ENCODE data around the gene ADAMTSL2.

The ADAMTSL2 gene

DNA sequence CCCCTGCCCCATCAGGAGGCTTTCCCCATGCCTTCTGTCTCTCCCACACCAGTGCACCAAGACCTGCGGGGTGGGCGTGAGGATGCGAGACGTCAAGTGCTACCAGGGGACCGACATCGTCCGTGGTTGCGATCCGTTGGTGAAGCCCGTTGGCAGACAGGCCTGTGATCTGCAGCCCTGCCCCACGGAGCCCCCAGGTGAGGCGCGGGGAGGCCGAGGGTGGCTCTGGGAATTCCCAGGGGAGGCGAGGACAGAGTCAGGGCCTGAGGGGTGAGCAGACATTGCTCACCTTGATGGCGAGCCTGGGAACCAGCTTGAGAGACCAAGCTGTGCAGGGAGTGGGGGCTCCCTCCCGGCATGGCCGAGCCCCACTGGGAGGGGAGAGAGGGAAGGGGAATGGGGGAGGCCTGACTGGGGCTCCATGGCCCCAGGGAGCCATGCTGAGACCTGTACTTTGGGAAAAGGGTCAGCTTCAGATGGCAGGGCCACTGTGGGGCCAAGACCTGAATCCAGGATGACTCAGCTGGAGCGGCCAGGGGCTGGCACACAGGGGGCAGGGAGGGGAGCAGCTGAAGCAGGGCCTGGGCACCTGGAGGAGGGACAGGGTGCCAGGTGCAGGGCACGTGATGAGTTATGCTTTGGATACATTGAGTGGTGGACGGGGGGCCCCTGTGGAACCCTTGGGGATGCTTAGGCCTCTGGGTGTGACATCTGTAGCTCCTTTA lies 39.4 kb downstream of the ADAMTSL2 start:
- DNase-seq (ENCODE audit: low read depth), result no peak
- TF ChIP-seq, protein P1, sequence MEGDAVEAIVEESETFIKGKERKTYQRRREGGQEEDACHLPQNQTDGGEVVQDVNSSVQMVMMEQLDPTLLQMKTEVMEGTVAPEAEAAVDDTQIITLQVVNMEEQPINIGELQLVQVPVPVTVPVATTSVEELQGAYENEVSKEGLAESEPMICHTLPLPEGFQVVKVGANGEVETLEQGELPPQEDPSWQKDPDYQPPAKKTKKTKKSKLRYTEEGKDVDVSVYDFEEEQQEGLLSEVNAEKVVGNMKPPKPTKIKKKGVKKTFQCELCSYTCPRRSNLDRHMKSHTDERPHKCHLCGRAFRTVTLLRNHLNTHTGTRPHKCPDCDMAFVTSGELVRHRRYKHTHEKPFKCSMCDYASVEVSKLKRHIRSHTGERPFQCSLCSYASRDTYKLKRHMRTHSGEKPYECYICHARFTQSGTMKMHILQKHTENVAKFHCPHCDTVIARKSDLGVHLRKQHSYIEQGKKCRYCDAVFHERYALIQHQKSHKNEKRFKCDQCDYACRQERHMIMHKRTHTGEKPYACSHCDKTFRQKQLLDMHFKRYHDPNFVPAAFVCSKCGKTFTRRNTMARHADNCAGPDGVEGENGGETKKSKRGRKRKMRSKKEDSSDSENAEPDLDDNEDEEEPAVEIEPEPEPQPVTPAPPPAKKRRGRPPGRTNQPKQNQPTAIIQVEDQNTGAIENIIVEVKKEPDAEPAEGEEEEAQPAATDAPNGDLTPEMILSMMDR (conservative IDR thresholded peaks at IDR 0.05; ENCODE audit: low read depth, low read length), result no peak
- H3K4me3 ChIP-seq (ENCODE audit: low read length), result no peak overlapping the region

DNA sequence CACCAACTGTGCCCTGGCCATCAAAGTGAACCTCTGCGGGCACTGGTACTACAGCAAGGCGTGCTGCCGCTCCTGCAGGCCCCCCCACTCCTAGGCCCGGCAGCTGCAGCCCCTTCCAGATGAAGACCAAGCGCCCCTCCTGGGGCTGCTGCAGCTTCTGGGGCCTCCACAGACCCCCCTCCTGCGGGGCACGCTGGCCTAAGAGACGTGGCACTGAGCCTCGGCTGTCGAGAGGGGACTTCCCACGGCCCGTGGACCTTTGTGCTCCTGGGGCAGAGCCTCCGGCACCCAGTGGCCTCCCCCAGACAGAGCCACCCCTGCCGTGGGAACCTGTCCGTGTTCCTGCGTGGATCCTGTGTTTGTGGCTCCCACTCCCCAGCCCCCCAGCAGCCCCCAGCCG lies 40.3 kb downstream of the ADAMTSL2 start:
- H3K4me3 ChIP-seq (ENCODE audit: low read length), result no peak overlapping the region
- no peak for DNase-seq (ENCODE audit: low read depth)
- TF ChIP-seq, protein P1 (conservative IDR thresholded peaks at IDR 0.05; ENCODE audit: low read depth, low read length), result no peak

DNA sequence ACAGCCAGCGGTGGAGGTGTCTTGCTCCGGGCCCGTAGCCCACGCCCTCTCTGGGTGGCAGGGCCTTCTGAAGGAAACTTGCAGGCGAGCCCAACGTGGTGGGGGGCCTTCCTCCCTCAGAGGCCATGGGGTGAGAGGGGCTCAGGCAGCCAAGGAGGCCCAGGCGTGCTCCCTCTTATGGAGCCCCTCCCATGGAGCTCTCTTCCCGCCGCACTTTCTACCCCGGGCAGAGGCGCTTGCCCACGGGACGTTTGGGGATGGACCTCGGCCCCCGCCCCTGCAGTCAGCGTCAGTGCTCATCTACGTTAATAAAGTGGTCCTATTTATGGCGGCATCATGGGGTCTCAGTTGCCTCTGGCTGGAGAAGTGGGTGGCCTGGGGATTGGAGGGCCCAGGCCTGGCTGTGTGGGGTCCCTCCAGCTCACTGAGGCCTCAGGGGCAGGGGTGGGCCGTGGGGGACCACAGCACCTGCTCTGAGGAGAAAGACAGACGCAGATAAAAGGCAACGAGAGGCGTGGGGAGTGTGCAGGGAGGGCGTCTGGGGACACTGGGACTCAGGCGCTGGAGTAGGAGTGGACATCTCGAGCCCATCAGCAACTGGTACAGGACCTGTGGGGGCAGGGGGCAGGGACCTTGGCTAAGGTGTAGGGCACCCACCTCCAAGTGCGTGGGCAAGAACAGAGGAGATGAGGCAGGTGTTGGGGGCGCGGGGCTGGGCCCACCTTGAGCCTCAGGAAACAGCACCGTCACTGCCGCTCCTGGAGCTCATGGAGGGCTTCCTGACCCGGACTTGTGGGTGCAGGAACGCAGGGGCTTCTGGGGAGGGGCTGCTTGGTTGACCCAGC lies 40.9 kb downstream of the ADAMTSL2 start:
- H3K4me3 ChIP-seq (ENCODE audit: low read length), result no peak overlapping the region
- TF ChIP-seq, protein P1 (conservative IDR thresholded peaks at IDR 0.05; ENCODE audit: low read depth, low read length), result no peak
- DNase-seq (ENCODE audit: low read depth), result no peak

DNA sequence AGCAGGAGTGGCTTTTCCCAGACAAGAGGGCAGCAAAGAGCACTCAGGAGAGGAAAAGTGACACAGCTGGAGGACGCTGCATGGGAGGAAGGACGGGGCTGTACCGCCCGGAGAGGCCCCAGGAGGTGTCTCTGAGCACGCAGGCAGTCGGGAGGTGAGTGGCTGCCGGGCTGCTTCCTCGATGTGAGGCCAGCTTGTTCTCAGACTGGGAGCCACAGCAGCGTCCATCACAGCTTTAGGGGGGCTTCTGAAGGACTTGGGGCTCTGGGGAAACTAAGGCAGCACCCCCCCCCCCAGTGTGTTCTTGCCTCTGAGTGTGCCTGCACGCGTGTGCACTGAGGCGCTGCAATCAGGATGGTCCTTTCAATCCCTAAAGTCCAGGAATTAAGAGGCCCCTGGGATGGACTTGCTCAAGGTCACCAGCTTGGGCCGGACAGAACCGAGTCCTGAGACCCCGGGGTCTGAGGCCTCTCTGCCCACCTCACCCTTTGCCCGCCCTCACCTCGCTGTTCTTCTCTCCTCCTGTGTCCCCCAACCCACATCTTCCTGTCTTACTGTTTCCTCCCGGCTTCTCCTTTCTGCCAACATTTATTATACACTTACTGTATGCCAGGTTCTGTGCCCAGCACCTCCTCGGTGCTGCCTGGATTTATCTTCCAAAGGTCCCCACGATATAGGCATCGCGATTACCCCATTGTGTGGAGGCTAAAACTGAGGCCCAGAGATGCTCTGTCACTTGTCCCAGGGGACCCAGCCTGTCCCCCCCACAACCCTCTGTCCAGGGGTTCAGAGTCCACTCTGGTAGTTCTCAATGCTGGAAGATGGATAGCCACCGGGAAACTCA lies 41.7 kb downstream of the ADAMTSL2 start:
- no peak overlapping the region for H3K4me3 ChIP-seq (ENCODE audit: low read length)
- DNase-seq (ENCODE audit: low read depth), result no peak
- TF ChIP-seq, protein P1 (conservative IDR thresholded peaks at IDR 0.05; ENCODE audit: low read depth, low read length), result no peak

DNA sequence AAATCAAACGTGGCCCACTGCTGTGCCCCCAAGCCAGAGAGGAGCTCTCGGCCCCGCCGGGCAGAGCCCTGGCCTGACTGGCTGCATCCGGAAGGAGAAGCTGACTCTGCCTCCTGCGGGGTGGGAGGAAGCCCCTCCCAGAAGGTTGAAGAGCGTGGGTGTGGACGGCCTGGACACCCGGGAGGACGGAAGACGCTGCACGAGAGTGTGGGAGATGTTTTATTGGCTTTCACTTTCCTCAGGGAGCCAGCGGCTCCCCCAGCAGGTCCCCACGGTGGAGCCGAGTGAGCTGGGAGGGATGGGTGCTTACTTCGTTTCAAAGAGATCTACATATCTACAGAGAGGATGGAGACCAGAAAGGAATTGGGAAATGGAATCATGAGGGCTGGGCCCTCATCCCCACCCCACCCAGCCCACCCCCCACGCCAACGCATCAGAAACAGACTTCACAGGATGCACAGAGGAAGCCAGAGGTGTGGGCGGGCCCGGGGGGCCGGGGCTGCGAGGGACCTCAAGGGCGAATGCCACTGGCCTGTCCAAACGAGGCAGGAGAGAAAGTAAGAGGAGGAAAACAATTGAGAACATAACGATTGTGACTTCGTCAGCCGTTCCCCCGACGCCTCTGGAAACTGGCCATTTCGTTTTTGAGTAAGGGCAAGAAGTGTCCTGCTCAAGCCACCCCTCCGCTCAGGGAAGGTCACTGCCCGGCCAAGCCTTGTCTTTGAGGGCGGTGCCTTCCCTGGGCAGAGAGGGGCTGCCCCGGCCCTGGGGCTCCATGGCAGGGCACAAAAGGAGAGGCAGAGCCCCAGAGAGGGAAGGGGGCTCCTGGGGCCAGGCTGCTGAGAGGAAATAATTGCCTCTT lies 42.6 kb downstream of the ADAMTSL2 start:
- DNase-seq (ENCODE audit: low read depth), result no peak
- TF ChIP-seq, protein P1 (conservative IDR thresholded peaks at IDR 0.05; ENCODE audit: low read depth, low read length), result no peak
- no peak overlapping the region for H3K4me3 ChIP-seq (ENCODE audit: low read length)

DNA sequence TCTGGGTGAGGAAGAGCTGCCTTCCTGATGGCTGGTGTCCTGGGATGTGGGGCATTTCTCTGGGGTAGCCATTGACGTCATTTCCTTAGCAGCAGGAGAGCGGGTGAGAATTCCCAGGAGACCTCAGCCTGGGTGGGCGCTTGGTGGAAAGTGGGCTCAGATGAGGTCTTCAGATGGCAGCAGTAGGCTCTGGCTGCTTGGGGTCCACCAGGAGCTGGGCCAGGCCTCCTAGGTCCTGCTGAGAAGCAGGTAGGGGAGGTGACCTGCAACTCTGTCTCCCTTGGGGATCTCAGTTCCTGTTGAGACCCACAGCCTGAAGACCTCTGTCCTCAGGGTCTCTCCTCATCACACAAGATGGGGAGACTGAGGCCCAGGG lies 43.2 kb downstream of the ADAMTSL2 start:
- DNase-seq (ENCODE audit: low read depth), result no peak
- TF ChIP-seq, protein P1 (conservative IDR thresholded peaks at IDR 0.05; ENCODE audit: low read depth, low read length), result no peak
- no peak overlapping the region for H3K4me3 ChIP-seq (ENCODE audit: low read length)

Measured in retinal pigment epithelial cell (primary cell).